GM18868 (cell line): ENCODE measurements around the gene OR8S1.
"Not testable (repeated sequence)": the region's sequence is repeated elsewhere in the genome, so short reads cannot be mapped to it uniquely, and the experiment has no call there.

ENCODE experiments used
- ATAC-seq: cut with Tn5 transposase; IDR thresholded peaks from one replicate; pipeline ENCODE4 v1.9.1; 2021; ENCODE audit warnings: mild to moderate bottlenecking, moderate library complexity; ENCODE audit not compliant: unreplicated experiment

The OR8S1 gene

GRCh38 chr12:48525332-48525731 is at the start of gene OR8S1:
Gene OR8S1 (plus strand): TSS chr12:48525632. CDS start chr12:48525632, 0 bp downstream.
- ATAC-seq, result no peak

GRCh38 chr12:48482198-48482597 is 43.2 kb upstream of the OR8S1 start, which contains the start of gene C12orf54:
Gene C12orf54 (plus strand): TSS chr12:48482498. CDS start chr12:48483297, 799 bp downstream.
- ATAC-seq, result no peak

- no peak for ATAC-seq
These were observed 42.5 kb upstream of the OR8S1 start for GRCh38 chr12:48482930-48483329.

- no peak for ATAC-seq
These were observed 39.2 kb upstream of the OR8S1 start for GRCh38 chr12:48486261-48486660.

GRCh38 chr12:48486679-48487078 is 38.8 kb upstream of the OR8S1 start:
- no peak for ATAC-seq

GRCh38 chr12:48489012-48489411 is 36.4 kb upstream of the OR8S1 start:
- peak; percentile 98 for ATAC-seq

- not testable (repeated sequence) for ATAC-seq
These were observed 36.0 kb upstream of the OR8S1 start for GRCh38 chr12:48489456-48489855.

GRCh38 chr12:48500281-48500680 is 25.2 kb upstream of the OR8S1 start:
- ATAC-seq, result not testable (repeated sequence)

- ATAC-seq, result not testable (repeated sequence)
These were observed 18.6 kb upstream of the OR8S1 start for GRCh38 chr12:48506836-48507235.

- ATAC-seq, result no peak
These were observed 16.4 kb upstream of the OR8S1 start for GRCh38 chr12:48508987-48509386.

- no peak for ATAC-seq
These were observed 15.3 kb upstream of the OR8S1 start for GRCh38 chr12:48510111-48510510.

GRCh38 chr12:48512855-48513254 is 12.6 kb upstream of the OR8S1 start:
- peak; percentile 97 for ATAC-seq

- ATAC-seq, result no peak
These were observed 10.7 kb upstream of the OR8S1 start for GRCh38 chr12:48514728-48515127.

GRCh38 chr12:48520381-48520780 is 5.1 kb upstream of the OR8S1 start:
- not testable (repeated sequence) for ATAC-seq

GRCh38 chr12:48527891-48528670 is 2.6 kb downstream of the OR8S1 start:
- no peak for ATAC-seq

GRCh38 chr12:48532601-48533000 is 7.2 kb downstream of the OR8S1 start:
- no peak for ATAC-seq

- ATAC-seq, result no peak
These were observed 11.2 kb downstream of the OR8S1 start for GRCh38 chr12:48536602-48537001.

GRCh38 chr12:48542300-48542928 is 17.0 kb downstream of the OR8S1 start:
- ATAC-seq, result no peak

GRCh38 chr12:48545833-48546469 is 20.5 kb downstream of the OR8S1 start:
- ATAC-seq, result no peak

- ATAC-seq, result not testable (repeated sequence)
These were observed 21.6 kb downstream of the OR8S1 start for GRCh38 chr12:48547012-48547411.

GRCh38 chr12:48551636-48552035 is 26.2 kb downstream of the OR8S1 start:
- not testable (repeated sequence) for ATAC-seq
